Activated CD4-positive, alpha-beta T cell treated with anti-CD3 and anti-CD28 coated beads for 24 hours (primary cell): Measurements from ENCODE around the gene ANKS1A.
"Not testable (repeated sequence)": the region's sequence is repeated elsewhere in the genome, so short reads cannot be mapped to it uniquely, and the experiment has no call there.

Experiments used
- DNase-seq, 2 donors: peaks; one replicate each; pipeline ENCODE4 v3.0.0-alpha.2; 2020; ENCODE audit warnings: low read depth in 2 of 2

The ANKS1A gene, protein sequence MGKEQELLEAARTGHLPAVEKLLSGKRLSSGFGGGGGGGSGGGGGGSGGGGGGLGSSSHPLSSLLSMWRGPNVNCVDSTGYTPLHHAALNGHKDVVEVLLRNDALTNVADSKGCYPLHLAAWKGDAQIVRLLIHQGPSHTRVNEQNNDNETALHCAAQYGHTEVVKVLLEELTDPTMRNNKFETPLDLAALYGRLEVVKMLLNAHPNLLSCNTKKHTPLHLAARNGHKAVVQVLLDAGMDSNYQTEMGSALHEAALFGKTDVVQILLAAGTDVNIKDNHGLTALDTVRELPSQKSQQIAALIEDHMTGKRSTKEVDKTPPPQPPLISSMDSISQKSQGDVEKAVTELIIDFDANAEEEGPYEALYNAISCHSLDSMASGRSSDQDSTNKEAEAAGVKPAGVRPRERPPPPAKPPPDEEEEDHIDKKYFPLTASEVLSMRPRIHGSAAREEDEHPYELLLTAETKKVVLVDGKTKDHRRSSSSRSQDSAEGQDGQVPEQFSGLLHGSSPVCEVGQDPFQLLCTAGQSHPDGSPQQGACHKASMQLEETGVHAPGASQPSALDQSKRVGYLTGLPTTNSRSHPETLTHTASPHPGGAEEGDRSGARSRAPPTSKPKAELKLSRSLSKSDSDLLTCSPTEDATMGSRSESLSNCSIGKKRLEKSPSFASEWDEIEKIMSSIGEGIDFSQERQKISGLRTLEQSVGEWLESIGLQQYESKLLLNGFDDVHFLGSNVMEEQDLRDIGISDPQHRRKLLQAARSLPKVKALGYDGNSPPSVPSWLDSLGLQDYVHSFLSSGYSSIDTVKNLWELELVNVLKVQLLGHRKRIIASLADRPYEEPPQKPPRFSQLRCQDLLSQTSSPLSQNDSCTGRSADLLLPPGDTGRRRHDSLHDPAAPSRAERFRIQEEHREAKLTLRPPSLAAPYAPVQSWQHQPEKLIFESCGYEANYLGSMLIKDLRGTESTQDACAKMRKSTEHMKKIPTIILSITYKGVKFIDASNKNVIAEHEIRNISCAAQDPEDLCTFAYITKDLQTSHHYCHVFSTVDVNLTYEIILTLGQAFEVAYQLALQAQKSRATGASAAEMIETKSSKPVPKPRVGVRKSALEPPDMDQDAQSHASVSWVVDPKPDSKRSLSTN

DNA sequence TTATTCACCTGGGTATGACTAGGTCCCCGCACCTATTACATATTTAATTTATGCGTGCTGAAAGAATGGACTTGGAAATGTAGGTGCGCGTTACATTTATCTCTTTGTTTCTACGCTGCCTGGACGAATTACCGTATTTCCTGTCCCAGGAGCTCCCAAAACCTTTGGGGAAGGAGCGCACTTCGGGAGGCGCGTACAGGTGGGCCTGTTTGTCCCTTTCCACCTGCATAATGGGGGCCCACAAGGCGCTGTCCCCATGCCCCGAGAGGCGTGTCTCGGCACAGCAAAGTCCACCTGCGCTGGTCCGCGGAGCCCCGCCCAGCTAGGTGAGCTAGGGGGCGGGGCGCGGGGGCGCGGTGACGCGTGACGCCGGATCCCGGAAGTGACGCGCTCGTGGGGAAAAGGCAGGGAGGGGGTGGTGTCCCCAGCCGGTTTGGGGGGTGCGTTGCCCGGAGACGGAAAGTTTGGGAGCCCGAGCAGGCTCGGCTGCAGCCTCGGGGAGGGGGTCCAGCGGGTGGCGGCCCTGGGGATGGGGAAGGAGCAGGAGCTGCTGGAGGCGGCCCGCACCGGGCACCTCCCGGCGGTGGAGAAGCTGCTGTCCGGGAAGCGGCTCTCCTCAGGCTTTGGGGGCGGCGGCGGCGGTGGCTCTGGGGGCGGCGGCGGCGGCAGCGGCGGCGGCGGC, at the start of gene ANKS1A:
Gene ANKS1A, plus strand, starts transcription at position 382 of the 682 bp plus-strand sequence. Its CDS starts 148 bp downstream, at position 530.
- DNase-seq = peak; percentile 82 to 84

DNA sequence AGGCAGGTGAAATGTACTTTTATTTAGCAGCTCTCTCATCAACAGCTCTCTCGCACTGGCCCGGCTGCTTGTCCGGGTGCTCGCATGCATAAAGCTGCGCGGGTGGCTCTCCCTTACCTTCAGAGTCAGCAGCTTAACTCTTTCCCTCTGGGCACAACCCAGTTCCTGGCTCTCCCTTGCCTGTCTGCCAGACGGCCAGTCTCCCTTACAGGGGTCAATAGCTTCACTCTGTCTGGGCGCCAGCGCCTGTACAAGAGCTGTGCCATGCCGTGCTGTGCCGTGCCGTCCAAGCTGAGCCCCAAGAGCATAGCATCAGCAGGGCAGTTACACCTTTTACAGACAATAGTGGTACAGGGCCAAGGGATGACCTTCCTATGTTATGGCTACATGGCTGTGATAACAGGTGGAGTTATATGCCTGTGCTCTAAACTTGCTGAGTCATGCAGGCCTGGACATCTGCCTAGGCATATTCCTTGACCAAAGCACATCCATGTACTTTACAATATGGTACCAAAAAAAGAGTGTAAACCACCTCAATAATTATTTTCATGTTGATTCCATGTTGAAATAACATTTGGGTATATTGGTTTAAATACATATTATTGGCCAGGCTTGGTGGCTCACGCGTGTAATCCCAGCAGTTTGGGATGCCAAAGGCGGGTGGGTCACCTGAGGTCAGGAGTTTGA, 49.2 kb upstream of the ANKS1A start:
- no peak for DNase-seq

DNA sequence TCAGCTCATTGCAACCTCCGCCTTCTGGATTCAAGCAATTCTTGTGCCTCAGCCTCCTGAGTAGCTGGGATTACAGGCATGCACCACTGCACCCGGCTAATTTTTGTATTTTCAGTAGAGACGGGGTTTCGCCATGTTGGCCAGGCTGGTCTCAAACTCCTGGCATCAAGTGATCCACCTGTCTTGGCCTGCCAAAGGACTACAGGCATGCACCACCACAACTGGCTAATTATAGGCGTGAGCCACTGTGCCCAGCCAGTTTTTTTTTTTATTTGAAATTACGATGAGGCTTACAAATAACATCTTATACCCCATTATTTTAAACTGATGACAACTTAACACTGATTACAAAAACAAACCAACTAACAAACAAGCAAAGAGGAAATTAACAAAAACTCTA, 40.0 kb upstream of the ANKS1A start:
- DNase-seq = not testable (repeated sequence)

DNA sequence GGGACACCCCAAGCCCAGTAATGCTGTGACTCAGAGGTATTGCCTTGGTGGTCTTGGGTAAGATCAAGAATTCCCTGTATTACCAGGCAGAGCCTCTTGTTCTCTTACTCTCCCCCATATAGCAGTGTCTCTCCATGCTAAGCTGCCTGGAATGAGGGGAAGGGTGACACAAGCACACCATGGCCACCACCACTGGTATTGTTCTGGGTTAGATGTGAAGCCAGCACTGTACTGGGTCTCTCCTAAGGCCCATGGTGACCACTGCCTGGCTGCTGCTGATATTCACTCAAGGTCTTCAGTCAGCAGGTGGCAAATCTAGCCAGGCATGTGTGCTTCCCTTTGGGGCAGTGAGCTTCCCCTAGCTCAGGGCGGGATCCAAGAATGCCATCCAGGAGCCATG, 37.7 kb upstream of the ANKS1A start:
- DNase-seq = no peak

DNA sequence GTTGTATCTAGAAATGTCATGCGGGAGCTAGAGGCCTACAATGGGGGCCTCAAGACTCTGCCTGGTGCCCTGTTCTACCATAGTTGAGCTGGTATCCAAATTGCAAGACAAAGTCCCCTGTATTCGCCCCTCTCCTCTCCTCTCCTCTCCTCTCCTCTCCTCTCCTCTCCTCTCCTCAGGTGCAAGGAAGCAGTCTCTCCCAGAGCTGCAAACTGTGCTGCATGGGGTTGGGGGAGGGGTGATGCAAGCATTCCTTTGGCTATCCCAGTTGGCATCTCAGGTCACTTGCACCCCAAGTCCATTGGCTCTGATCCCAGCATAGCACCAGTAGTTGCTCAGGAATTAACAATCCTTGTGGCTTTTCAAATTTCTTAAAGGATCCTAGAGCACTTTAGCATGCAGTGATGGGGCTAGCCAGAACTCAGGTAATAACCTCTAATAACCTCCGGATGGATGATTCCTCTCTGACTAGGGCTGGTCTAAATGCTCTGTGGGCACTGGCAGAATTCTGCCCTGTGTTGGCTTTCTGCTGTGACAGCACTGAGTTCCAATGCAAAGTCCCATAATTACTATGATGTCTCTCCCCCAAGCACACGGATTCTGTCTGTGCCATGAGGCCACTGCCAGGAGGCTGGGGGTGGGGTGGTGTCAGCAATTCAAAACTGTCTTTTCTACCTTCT, 36.5 kb upstream of the ANKS1A start:
- no peak for DNase-seq

DNA sequence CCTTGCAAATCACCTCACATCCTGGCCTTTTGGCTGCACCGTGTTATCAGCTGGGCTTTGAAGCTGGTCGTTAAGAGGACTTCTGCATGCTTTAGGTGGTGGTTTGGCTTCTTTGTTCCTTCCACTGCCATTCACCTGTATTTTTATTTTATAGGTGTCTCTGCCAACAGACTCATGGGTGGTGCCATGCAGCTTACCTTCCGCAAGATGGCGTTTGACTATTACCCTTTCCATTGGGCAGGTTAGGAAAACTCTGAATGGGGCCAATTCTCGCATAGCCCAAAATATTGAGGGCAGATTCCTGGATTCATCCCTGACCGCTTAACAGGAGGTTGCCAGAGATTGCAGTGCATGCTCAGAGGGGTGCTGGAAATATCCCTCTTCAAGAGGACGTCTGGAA, 33.6 kb upstream of the ANKS1A start:
- DNase-seq = no peak

DNA sequence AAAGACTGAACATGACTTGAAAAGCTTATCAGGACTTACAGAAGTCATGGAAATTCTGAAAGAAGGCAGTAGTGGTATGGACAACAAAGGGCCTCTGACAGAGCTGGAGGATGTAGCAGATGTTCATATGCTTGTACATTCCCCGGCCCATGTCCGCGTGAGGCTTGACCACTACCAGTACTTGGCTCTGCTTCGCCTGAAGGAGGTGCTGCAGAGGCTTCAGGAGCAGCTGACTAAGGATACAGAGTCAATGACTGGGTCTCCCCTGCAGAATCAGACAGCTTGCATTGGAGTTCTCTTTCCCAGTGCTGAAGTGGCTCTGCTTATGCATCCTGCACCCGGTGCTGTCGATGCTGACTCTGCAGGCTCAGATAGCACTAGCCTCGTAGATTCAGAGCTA, 30.4 kb upstream of the ANKS1A start:
- DNase-seq = no peak

DNA sequence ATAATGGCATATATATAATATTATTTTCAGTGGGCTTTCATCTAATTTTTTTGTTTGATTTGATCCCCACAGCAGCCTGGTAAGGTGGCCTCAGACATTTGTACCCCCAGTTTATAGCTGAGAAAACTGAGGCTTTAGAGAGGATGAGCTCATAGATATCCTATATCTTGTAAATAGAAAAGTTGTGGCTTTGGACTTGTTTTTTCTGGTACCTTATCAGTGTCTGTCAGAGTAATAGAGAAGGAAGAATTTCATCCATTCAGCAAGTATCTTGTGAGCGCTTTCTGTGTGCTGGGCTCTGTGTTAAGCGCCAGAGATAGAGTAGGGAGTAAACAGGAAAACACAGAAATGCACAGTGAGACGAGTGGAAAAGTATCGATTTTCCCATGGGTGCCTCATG, 29.1 kb upstream of the ANKS1A start:
- DNase-seq = no peak

DNA sequence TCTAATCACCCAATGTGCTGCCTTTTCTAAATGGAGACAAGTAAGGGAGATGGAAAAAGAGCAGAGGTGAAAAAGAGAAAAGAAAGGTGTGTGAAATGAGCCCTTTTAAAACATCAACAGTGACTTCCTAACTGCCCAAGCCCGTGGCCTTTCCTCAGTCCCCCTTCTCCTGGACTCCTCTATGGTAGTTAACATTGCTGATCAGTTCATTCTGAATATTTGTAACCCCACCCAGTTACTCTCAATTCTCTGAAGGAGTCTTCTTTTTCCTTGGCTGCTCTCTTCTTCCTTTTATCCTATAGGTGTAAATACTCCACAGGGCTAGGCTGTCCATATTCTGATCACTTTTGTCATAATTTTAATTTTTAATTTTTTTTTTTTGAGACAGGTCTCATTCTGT, 28.3 kb upstream of the ANKS1A start:
- DNase-seq = no peak

DNA sequence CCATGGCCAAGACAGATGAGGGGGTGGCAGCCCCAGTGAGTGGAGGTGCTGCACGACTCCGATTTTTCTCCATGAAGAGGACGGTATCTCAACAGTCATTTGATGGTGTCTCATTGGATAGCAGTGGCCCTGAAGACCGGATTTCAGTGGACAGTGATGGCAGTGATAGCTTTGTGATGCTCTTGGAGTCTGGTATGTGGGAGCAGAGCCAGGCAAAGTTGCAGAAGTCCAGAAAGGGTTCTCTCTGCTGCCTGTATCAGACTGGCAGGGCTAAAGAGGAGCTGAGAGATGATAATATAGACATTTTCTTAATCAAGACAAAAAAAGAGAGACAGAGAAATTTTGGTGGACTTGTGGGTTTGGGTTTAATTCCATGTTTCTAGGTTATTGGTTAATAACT, 25.0 kb upstream of the ANKS1A start:
- DNase-seq = no peak

DNA sequence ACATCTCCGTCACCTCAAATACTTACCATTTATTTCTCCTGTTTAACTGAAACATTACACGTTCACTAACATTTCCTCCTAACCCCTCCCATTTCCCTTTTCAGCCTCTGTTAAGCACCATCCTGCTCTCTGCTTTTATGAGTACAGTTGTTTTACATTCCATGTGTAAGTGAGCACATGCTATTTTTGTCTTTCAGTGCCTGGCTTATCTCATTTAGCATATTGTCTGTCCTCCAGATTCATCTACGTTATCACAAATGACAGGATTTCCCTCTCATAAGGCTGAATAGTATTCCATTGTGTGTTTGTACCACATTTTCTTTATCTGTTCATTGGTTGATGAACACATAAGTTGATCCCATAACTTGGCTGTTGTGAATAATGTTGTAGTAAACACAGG, 23.9 kb upstream of the ANKS1A start:
- no peak for DNase-seq

DNA sequence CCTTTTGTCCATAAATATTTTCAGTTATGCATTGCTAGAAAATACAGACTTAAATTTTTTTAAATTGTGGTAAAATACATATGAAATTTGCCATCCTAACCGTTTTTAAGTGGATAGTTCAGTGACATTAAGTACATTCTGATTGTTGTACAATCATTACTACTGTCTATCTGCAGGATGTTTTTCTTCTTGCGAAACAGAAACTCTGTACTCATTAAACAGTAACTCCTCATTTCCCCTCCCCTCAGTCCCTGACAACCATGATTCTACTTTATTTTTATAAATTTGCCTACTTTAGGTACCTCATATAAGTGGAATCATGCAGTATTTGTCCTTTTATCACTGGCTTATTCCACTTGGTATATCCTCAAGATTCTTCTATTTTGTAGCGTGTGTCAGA, 22.5 kb upstream of the ANKS1A start:
- DNase-seq = no peak

DNA sequence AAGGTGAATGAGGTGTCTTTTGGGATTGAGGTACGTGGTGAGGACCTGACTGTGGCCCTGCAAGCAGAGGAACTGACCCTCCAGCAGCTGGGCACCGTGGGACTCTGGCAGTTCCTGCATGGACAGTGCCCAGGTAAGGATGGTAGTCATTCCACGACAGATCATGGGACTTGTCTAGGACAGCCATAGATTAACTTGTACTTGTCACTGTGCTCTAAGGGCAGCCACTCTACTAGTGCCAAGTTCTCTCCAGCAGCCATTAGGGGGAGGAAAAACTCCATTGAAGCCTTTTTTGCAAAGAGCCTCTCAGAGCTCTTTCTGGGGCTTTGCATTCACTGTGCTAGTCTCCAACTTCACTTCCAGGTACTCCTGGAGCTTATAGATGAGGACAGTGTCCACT, 21.6 kb upstream of the ANKS1A start:
- no peak for DNase-seq

DNA sequence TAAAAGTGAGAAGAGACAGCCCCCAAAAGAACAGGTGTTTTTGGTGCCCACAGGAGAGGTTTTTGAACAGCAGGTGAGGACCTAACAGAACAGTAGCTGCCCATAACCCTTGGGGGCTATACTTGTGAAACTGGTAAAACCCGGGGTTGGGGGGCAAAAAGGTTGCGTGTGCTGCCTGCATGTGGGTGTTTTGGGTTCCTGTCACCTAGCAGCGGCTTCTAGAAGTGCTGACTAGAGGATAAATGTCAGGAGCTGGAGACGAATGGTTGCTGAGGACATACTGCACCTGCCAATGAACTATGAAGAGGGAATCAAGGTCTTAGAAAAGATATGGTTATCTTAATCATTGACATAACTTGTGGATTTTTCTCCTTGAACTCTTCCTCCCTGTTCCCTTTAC, 17.2 kb upstream of the ANKS1A start:
- no peak for DNase-seq

DNA sequence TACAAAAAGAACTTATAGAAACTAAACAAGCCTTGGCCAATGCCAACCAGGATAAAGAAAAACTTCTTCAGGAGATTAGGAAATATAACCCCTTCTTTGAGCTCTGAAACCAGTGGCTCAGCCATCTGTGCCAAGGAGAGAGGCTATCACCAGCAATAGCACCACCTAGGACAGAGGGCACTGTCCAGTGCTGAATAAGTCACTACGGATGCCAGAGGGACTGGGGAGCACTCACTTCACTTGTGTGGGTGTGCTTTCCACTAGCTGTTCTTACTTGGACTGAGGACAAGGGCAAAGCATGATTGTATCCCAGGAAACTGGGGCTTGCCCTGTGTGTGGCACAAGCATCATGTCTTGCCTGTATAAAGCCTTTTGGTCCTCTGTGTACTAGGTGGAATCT, 16.7 kb upstream of the ANKS1A start:
- no peak for DNase-seq

DNA sequence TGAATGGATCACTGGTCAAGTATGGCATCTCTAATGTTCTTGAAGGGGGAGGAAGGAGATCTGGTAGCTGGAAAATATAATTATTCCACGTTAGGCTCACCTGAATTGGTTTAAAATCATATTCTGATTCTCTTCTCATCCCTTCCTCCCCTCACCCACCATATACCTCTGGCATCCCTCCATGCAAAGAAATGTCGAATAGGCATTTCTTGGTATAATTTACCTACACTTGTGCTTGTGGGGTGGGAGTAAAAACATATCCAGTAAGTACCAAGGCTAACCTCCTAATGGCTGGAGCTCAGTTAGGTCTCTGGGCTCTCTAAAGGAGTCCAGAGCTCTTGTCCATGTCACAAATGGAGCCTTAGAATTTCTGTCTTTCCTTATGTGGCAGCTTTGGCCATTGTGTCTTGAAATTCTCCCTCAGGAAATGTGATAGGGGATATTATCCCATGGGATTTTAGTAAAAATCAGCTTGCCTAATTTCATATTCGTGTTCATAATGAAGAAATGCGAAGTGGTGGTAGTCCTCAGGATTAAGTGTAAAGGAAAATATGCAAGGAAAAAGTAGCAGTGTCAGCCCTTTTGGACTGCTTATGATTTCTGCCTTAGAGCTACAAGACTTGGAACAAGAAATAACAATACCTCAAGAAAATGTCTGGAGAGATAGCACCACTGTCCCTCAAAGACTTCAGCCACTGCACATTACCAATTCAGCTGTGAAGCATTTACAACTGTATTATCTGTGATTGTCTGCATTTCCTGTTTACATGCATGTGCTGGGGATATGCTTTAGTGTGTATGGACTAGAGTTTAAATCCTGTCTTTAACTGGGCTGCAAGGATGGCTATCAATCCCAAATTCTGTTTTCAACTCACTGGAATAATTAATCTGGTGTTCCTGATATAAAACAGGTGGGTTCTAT, 13.5 kb upstream of the ANKS1A start:
- no peak for DNase-seq

DNA sequence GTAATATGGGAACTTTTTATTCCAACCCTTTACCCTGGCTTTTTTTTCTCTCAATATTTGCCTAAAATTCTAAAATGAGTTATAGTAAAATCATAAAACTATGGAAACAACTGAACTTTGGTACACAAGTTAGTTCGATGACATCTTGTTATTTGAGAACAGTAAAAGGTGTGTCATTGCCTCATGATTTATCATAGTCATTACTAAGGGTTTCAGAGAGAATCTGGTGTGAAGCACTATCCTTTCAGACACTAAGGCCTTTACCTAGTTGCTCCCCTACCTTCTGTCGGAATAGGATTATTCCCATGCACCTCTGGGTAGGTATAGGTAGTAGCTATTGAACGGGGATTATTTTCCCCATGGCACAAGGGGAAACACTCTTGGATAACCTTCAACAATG, 12.6 kb upstream of the ANKS1A start:
- no peak for DNase-seq

DNA sequence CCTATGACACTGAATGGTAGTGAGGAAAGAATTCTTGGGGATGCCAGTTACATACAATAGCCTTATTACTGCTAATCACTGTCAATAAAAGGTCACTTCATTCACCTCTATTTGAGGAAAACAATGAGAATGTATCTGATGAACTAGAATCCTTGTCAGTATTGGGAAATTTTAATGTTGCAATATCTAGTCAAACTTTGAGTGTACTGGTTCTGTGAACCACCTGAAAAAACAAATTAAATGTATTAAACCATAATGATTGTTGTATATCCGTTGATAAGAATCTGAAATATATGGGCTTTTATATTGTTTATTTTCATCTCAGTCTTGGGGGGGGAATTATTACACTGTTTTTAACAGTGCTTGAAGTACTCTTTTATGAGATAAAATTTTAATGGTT, 11.8 kb upstream of the ANKS1A start:
- no peak for DNase-seq

DNA sequence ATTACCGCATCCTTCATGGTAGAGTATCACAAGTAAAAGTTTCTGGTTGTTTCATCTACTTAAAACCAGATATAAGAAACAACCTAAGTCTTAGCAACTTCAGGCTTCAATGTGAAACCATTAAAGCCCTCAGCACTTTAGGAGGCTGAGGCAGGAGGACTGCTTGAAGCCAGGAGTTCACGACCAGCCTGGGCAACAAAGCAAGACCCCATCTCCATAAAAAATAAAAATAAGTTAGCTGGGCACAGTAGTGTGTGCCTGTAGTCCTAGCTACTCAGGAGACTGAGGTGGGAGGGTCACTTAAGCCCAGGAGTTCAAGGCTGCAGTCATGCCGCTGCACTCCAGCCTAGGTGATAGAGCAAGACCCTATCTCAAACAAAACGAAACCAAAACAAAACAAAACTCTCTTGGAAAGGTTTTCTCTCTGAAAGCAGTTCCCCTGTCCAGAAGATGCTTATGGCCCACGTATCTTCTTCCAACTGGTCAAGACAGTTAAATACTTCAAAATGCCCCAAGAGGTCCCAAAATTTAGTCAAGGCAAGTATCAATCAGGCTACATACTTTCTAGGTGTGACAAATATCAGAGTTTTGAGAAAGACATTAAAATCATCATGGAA, 11.1 kb upstream of the ANKS1A start:
- no peak for DNase-seq
